ENCODE measurements around the gene LAMTOR4.
A peak's percentile ranks its signal among the peaks of the same experiment; 100 is the strongest.

LAMTOR4 gene

GRCh38 chr7:100148225-100148558 is 526 bp upstream of the LAMTOR4 start:
- DNase-seq, result no peak
- in situ Hi-C loops (cut with MboI; ENCODE audit: low pct_unique_long_range_greater_than_20kb, low sequenced_read_pairs), result no loop called here

GRCh38 chr7:100152404-100152803 is 3.7 kb downstream of the LAMTOR4 start:
- peak; percentile 85 for DNase-seq

GRCh38 chr7:100152937-100153666 is 4.4 kb downstream of the LAMTOR4 start:
- in situ Hi-C loops (cut with MboI; ENCODE audit: low pct_unique_long_range_greater_than_20kb, low sequenced_read_pairs), result no loop called here
- DNase-seq, result no peak

More at GRCh38 chr7:100152404-100152803, 3.7 kb downstream of the LAMTOR4 start:
- in situ Hi-C loops (cut with MboI; ENCODE audit: low pct_unique_long_range_greater_than_20kb, low sequenced_read_pairs), result no loop called here

- in situ Hi-C loops (cut with MboI; ENCODE audit: low pct_unique_long_range_greater_than_20kb, low sequenced_read_pairs), result no loop called here
Observed at GRCh38 chr7:100153708-100154535, 5.2 kb downstream of the LAMTOR4 start.

GRCh38 chr7:100154651-100155491 is 6.2 kb downstream of the LAMTOR4 start:
- in situ Hi-C loops (cut with MboI; ENCODE audit: low pct_unique_long_range_greater_than_20kb, low sequenced_read_pairs), result no loop called here
- no peak for DNase-seq

More at GRCh38 chr7:100153708-100154535, 5.2 kb downstream of the LAMTOR4 start:
- DNase-seq, result no peak

- DNase-seq, result no peak
- in situ Hi-C loops (cut with MboI; ENCODE audit: low pct_unique_long_range_greater_than_20kb, low sequenced_read_pairs), result no loop called here
Observed at GRCh38 chr7:100155553-100156317, 7.0 kb downstream of the LAMTOR4 start.

- DNase-seq, result peak; percentile 72
- in situ Hi-C loops (cut with MboI; ENCODE audit: low pct_unique_long_range_greater_than_20kb, low sequenced_read_pairs), result no loop called here
Observed at GRCh38 chr7:100156331-100157068, 7.8 kb downstream of the LAMTOR4 start.

GRCh38 chr7:100157069-100157333 is 8.3 kb downstream of the LAMTOR4 start:
- no peak for DNase-seq
- in situ Hi-C loops (cut with MboI; ENCODE audit: low pct_unique_long_range_greater_than_20kb, low sequenced_read_pairs), result no loop called here

- no peak for DNase-seq
- in situ Hi-C loops (cut with MboI; ENCODE audit: low pct_unique_long_range_greater_than_20kb, low sequenced_read_pairs), result no loop called here
Observed at GRCh38 chr7:100157334-100158228, 8.9 kb downstream of the LAMTOR4 start.

- DNase-seq, result peak; percentile 95
- in situ Hi-C loops (cut with MboI; ENCODE audit: low pct_unique_long_range_greater_than_20kb, low sequenced_read_pairs), result no loop called here
Observed at GRCh38 chr7:100158229-100159098, 9.7 kb downstream of the LAMTOR4 start, which contains the start of gene TRAPPC14. TSS of gene TRAPPC14 (minus strand) at chr7:100158723. CDS start at chr7:100158499, 224 bp downstream.

- in situ Hi-C loops (cut with MboI; ENCODE audit: low pct_unique_long_range_greater_than_20kb, low sequenced_read_pairs), result no loop called here
- DNase-seq, result no peak
Observed at GRCh38 chr7:100159099-100159623, 10.4 kb downstream of the LAMTOR4 start.

GRCh38 chr7:100160067-100160466 is 11.3 kb downstream of the LAMTOR4 start:
- DNase-seq, result no peak
- in situ Hi-C loops (cut with MboI; ENCODE audit: low pct_unique_long_range_greater_than_20kb, low sequenced_read_pairs), result no loop called here

GRCh38 chr7:100163006-100163531 is 14.4 kb downstream of the LAMTOR4 start:
- no peak for DNase-seq
- in situ Hi-C loops (cut with MboI; ENCODE audit: low pct_unique_long_range_greater_than_20kb, low sequenced_read_pairs), result no loop called here

- DNase-seq, result no peak
- in situ Hi-C loops (cut with MboI; ENCODE audit: low pct_unique_long_range_greater_than_20kb, low sequenced_read_pairs), result no loop called here
Observed at GRCh38 chr7:100163871-100164270, 15.2 kb downstream of the LAMTOR4 start.

- DNase-seq, result no peak
- in situ Hi-C loops (cut with MboI; ENCODE audit: low pct_unique_long_range_greater_than_20kb, low sequenced_read_pairs), result no loop called here
Observed at GRCh38 chr7:100166317-100166940, 17.7 kb downstream of the LAMTOR4 start.

All from KBM-7 (cell line).